K562 (cell line): ENCODE results near the gene UBR1. TPM values are rescaled to one million over a fixed set of nuclear protein-coding genes. Genes with fewer than 3 reads are reported as not detected.

Source experiments
- CBFA2T3 ChIP-seq: fragments of 450-650 bp; IDR thresholded peaks from 2 replicates; pipeline ENCODE4 v1.6.1; 2017
- CBX8 ChIP-seq: fragments of 200-600 bp; sonication (generic); IDR thresholded peaks from 2 replicates; pipeline ENCODE4 v1.6.1; 2012; ENCODE audit warnings: borderline replicate concordance, mixed run types, low read depth, mild to moderate bottlenecking, moderate library complexity, mixed read lengths, low read length, control low read depth, inconsistent platforms; ENCODE audit not compliant: poor library complexity, severe bottlenecking; ENCODE audit errors: extremely low read depth
- FOXJ2 ChIP-seq: fragments of 200-800 bp; sonication (Bioruptor generic); IDR thresholded peaks from 2 replicates; pipeline ENCODE4 v1.6.1; 2016; ENCODE audit warnings: missing genetic modification characterization, missing compliant biosample characterization
- HDAC8 ChIP-seq: fragments of 450-650 bp; IDR thresholded peaks from 2 replicates; pipeline ENCODE4 v1.6.1; 2016; ENCODE audit warnings: mild to moderate bottlenecking, missing genetic modification characterization, moderate library complexity, missing compliant biosample characterization
- HINFP ChIP-seq: fragments of 450-650 bp; conservative IDR thresholded peaks from 2 replicates; pipeline ENCODE4 v1.6.1; 2016; ENCODE audit warnings: missing genetic modification characterization, low read depth, mild to moderate bottlenecking, control low read depth, missing compliant biosample characterization
- HMGN3 ChIP-seq: IDR thresholded peaks from 2 replicates; pipeline ENCODE4 v1.6.1; 2011; ENCODE audit warnings: borderline replicate concordance, low read depth, mild to moderate bottlenecking, mixed read lengths, low read length; ENCODE audit not compliant: insufficient read length; ENCODE audit errors: extremely low read depth
- MCM3 ChIP-seq: fragments of 450-650 bp; IDR thresholded peaks from 2 replicates; pipeline ENCODE4 v1.6.1; 2016
- NCOR1 ChIP-seq: fragments of 450-650 bp; IDR thresholded peaks from 2 replicates; pipeline ENCODE4 v1.6.1; 2016; ENCODE audit warnings: mild to moderate bottlenecking, moderate library complexity
- NR2F6 ChIP-seq: fragments of 450-650 bp; formaldehyde crosslinking; IDR thresholded peaks from 2 replicates; pipeline ENCODE4 v1.4.0; 2020; ENCODE audit warnings: mild to moderate bottlenecking
- PML ChIP-seq: IDR thresholded peaks from 2 replicates; pipeline ENCODE4 v1.6.1; 2012; ENCODE audit warnings: low read length, inconsistent platforms
- PRDM10 ChIP-seq: fragments of 450-650 bp; IDR thresholded peaks from 2 replicates; pipeline ENCODE4 v1.6.1; 2018; ENCODE audit not compliant: partially characterized antibody
- SMARCA4 ChIP-seq: fragments of 450-650 bp; IDR thresholded peaks from 2 replicates; pipeline ENCODE4 v1.6.1; 2016
- SRF ChIP-seq, 2 experiments: fragments of 250-450, 450-650 bp in 1 of 2; sonication (Bioruptor Pico) in 1 of 2; sonication (generic) in 1 of 2; formaldehyde crosslinking; IDR thresholded peaks; 2 replicates each; pipeline versions ENCODE4 v1.5.0 to v1.5.1; 2020 to 2022; ENCODE audit warnings: mild to moderate bottlenecking in 1 of 2, missing genetic modification reagents in 1 of 2
- STAT5A ChIP-seq: IDR thresholded peaks from 2 replicates; pipeline ENCODE4 v1.6.1; 2012; ENCODE audit warnings: low read length, inconsistent platforms, borderline replicate concordance
- THRAP3 ChIP-seq: fragments of 450-650 bp; IDR thresholded peaks from 2 replicates; pipeline ENCODE4 v1.6.1; 2016; ENCODE audit warnings: mild to moderate bottlenecking, inconsistent platforms, borderline replicate concordance
- TRIM24 ChIP-seq, 2 experiments: fragments of 450-650 bp; IDR thresholded peaks; 2 replicates each; pipeline ENCODE4 v1.6.1; 2016
- U2AF1 ChIP-seq: fragments of 200-400 bp; formaldehyde crosslinking; optimal IDR thresholded peaks from 2 replicates; pipeline ENCODE3; 2017; ENCODE audit warnings: mild to moderate bottlenecking, low read depth, low read length, moderate library complexity
- ZNF395 ChIP-seq: fragments of 200-800 bp; sonication (Bioruptor generic); IDR thresholded peaks from 2 replicates; pipeline ENCODE4 v1.6.1; 2017; ENCODE audit warnings: missing genetic modification characterization, missing compliant biosample characterization
- ZNF445 ChIP-seq: fragments of 250-450 bp; sonication (Bioruptor Pico); IDR thresholded peaks from 2 replicates; pipeline ENCODE4 v1.4.0; 2020; ENCODE audit warnings: low read depth, mild to moderate bottlenecking, moderate library complexity
- ZNF778 ChIP-seq: fragments of 450-650 bp; formaldehyde crosslinking; IDR thresholded peaks from 2 replicates; pipeline ENCODE4 v1.4.0; 2020; ENCODE audit warnings: mild to moderate bottlenecking, moderate library complexity
- polyA plus RNA-seq, 8 experiments: library from polyadenylated mRNA; depleted of rRNA in 4 of 8; stranded (reverse) in 5 of 8; unstranded in 3 of 8; fragments of >200 nt; fragmentation: Nextera tagmentation in 2 of 8; fragmentation: Illumina TruSeq in 1 of 8; extraction: Ambion mirVana in 2 of 8; extraction: Trizol in 1 of 8; gene quantifications; 2 replicates each; pipeline versions ENCODE4 v1.2.1 to v1.2.3, GENCODE V29; 2011 to 2014; ENCODE audit warnings: inconsistent platforms in 1 of 8, missing spikeins in 1 of 8
- total RNA-seq, 7 experiments: library from RNA; depleted of rRNA in 6 of 7; stranded (reverse); fragments of >200 nt in 6 of 7; fragmentation: Illumina TruSeq in 2 of 7; extraction: Trizol in 2 of 7; gene quantifications; 2 replicates each; pipeline versions ENCODE4 v1.2.1 to v1.2.3, GENCODE V29; 2011 to 2021; ENCODE audit warnings: low replicate concordance in 1 of 7

Gene UBR1
- total and polyA plus RNA-seq, 9 of the 15 experiments (the other 6 are each of a cell fraction or from before 2014, with no cell fraction given): 5.8 to 30.7 (median 15.3) TPM

GRCh38 chr15:43105077-43105736, 631 bp downstream of the UBR1 start (continued):
- peak; percentile 35; the same call in 1 of the 2 replicates for TF ChIP-seq PML
- TF ChIP-seq MCM3: no peak
- TF ChIP-seq SMARCA4: peak; percentile 57
- no peak for TF ChIP-seq ZNF778 (CRISPR knock-in tag)
- no peak for TF ChIP-seq CBX8
- no peak for TF ChIP-seq THRAP3
- TF ChIP-seq NCOR1: peak; percentile 60
- no peak for TF ChIP-seq FOXJ2 (tag)
- TF ChIP-seq NR2F6 (CRISPR knock-in tag): no peak
- TF ChIP-seq SRF (CRISPR knock-in tag; IDR thresholded peaks at IDR 0.05): no peak
- no peak for TF ChIP-seq HDAC8 (tag)
- TF ChIP-seq HMGN3: no peak
- peak; percentile 19 to 25; a peak in 2 of 4 replicates for TF ChIP-seq TRIM24 (IDR thresholded peaks at IDR 0.05)
- no peak for TF ChIP-seq U2AF1
- no peak for TF ChIP-seq ZNF395
- no peak for TF ChIP-seq STAT5A
- no peak for TF ChIP-seq HINFP (tag)
- TF ChIP-seq CBFA2T3: peak; percentile 85
- TF ChIP-seq PRDM10: peak; percentile 16
- no peak for TF ChIP-seq ZNF445
